GM21360 (cell line): ENCODE data around the gene ZFHX3.
A peak's percentile ranks its signal among the peaks of the same experiment; 100 is the strongest.

Source experiments
- ATAC-seq: cut with Tn5 transposase; IDR thresholded peaks from one replicate; pipeline ENCODE4 v1.9.1; 2021; ENCODE audit warnings: mild to moderate bottlenecking, moderate library complexity; ENCODE audit not compliant: unreplicated experiment

ZFHX3 gene

GRCh38 chr16:72811876-72812275, 236.1 kb downstream of the ZFHX3 start:
- ATAC-seq, result no peak

GRCh38 chr16:72811188-72811720, 236.7 kb downstream of the ZFHX3 start:
- ATAC-seq, result no peak

- no peak for ATAC-seq
Measured at GRCh38 chr16:72810480-72810879, 237.4 kb downstream of the ZFHX3 start.

DNA sequence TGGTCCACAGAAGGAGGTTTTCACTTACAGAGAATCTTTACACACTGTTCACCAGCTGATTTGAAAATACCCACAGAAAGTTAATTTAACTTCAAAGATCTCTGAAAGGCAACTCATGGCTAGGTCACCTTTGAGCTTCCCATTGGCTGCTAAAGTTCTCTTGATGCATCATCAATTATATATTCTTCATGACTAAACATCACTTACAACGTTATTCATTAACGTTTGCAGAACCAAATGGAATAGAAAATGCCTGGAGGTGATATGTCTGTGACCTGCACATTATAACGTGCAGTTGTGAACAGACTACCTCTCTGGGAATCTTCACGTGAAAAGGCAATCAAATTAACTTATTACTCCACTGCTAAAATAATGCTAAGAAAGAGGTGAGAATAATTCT, 238.5 kb downstream of the ZFHX3 start:
- no peak for ATAC-seq

- no peak for ATAC-seq
Measured at GRCh38 chr16:72808754-72809153, 239.2 kb downstream of the ZFHX3 start.

GRCh38 chr16:72807245-72807644, 240.7 kb downstream of the ZFHX3 start:
- no peak for ATAC-seq

DNA sequence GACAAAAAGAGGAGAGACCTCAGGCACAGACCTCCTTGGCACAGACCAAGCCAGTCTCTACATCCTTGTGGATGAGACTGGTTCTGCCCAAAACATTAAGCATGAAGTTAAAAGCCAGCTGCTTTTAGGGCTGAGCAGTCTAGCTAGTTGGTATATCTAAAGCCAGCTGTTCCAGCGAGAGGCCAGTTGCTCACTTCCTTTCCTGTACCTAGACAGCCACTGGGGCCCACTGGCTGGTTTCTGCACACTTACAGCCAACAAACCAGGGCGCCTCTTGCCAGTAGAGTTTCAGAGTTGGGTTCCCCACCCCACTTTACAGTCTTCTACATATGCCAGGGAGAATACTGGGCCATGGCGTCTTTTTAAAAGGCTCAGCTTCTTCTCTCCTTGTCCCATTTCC, 242.4 kb downstream of the ZFHX3 start:
- no peak for ATAC-seq

DNA sequence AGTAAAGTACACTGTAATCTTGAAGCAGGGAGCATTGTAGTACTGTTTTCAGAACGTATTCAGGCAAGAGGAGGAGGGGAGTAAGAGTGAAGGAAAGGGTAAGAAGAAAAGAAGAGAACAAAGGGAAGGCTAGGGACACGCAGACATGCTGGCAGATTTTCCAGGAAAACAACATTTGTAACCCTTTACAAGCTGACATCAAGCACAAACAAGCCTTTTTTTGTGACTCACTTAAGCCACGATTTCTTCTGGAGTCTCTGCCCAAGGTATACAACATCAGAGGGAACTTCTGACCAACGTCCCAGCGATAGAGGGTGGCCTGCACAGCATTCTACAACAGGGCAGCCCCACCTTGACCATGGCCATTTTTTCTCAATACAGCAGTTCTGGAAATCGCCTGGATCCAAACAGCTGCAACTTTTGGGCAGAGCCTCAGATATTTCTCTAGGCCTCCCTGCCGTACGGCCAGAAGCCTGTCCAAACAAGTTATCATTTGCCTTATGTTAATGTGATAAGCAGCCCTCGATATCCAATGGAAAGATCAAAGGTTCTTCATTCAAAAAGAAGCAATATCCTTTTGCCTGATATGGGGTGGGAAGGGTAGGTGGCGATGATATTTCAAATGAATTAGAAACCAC, 247.3 kb downstream of the ZFHX3 start:
- ATAC-seq, result no peak

- no peak for ATAC-seq
Measured at GRCh38 chr16:72798264-72798663, 249.7 kb downstream of the ZFHX3 start.

DNA sequence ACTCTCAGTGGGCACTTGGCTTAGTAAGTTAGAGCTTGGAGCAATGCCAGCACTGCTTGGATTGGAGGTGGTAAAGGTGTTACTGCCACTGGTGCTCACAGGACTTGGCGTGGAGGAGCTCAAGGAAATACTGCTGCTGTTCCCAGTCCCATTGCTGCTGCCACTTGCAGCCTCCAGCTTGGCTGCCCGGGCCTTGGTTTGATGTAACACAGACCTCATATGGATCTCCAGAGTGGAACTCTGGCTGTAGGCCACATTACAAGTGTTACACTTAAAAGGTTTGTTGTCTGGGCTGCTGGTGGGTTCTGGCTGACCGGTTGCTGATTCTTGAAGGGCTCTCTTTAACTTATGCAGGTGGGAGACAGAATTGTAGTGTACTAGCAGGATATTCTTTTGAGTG, 250.3 kb downstream of the ZFHX3 start:
- no peak for ATAC-seq

DNA sequence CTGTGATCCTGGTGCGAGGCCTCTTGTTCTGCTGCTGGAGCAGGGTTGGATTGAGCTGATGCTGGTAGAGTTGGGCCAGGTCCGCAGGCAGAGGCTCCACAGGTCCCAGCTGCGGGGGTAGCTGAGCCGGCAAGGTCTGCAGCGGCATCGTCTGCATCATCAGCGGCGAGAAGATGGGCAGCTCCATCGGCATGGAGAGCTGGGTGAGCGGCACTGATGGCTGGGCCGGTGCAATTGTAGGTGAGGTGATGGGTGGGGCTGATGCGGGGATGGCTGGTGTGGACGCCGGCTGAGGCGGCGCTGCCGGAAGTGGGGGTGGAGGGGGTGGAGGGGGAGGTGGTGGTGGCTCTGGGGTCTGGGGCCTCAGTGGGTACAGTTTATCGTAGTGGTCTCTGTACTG, 251.7 kb downstream of the ZFHX3 start:
- ATAC-seq, result no peak

DNA sequence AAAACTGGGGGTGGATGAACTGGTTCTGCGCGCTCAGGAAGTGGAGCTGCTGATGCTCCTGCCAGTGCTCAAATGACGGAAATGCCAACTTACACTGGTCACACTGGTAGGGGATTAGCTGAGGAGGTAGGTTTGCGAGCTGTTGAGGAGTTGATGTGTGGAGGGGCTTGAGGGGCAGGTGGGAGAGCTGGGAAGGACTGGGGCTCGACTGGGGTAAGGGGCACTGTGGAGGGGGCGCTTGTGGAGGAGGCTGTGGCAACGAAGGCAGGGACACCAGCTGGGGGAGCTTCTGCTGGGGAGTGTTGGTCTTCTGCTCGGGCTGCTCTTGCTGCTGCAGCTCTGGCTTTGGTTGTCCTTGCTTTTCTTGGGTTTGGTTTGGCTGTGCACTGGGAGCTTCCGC, 252.9 kb downstream of the ZFHX3 start:
- ATAC-seq, result no peak

DNA sequence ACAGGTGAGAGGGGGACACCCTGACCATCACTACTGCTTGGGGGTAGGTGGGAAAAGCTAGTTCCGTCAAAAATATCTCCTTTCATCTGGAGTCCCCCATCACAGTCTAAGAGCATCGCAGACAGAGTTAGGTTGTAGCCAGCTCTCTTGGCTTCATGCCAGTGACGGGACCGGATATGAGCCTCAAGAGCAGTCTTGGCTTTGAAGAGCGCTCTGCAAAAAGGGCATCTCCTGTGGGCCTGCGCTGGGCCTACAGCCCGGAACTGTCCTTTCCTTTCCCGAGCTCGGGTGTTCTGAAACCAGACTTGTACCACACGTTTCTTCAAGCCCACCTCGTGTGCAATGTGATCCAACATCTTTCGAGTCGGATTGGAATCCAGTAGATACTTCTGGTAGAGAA, 253.6 kb downstream of the ZFHX3 start:
- ATAC-seq, result no peak

DNA sequence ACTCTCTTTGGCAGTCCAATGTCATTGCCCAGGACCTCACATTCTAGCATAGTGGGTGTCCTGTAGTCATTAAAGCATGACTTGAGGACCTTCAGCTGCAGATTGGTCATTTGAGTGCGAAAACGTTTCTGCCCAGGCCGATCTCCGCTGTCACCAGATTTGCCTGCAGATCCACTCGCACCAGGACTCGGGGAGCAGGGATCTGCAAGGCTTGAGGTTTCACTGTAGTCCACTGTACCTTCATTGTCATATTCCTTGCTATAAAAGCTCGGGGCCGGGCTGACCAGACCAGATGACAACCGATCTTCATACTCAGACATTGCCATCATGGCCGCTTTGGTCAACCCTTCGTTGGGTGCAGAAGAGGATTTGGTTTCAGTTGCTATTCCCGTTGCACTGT, 254.2 kb downstream of the ZFHX3 start:
- ATAC-seq, result no peak

DNA sequence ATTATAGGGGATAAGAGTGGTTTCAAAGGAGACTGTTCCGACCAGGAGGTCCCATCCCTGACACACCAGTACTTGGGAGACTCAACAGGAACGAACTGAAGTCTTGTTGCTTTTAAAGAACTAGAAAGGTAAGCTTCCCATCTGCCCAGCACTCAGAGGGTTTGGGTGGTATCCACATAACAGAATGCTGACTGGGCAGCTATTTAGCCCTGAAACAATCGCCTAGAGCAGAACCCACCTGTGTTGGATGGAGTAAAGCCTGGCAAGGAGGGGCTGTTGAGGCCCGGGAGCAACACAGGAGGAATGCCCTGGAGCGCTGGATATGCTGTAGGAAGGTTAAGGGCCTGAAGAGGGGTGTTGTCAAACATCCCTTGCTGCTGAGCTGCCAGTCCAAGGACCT, 254.9 kb downstream of the ZFHX3 start:
- no peak for ATAC-seq

GRCh38 chr16:72791786-72792185, 256.1 kb downstream of the ZFHX3 start:
- no peak for ATAC-seq

DNA sequence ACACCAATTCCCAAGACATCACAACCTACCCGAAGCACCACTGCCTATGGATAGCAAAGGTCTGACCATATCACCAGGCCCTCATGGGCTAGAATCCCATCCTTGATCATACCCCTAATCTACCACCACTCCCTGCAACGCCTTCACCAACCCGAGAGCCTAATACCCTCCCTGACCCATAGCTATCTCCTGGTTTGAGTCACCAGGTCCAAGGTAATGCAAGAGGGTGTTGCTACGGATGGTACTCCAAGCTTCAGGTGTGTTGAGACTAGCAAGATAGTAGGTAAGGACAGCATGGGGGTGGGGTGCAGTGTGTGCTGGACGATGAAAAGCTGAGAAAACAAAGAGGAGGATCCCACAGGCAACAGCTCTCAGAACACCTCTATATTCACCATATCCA, 258.0 kb downstream of the ZFHX3 start:
- ATAC-seq, result no peak

GRCh38 chr16:72789465-72789864, 258.5 kb downstream of the ZFHX3 start:
- ATAC-seq, result no peak

- ATAC-seq, result no peak
Measured at GRCh38 chr16:72788269-72788809, 259.6 kb downstream of the ZFHX3 start.

- peak; percentile 84 for ATAC-seq
Measured at GRCh38 chr16:72787514-72788268, 260.2 kb downstream of the ZFHX3 start.

- no peak for ATAC-seq
Measured at GRCh38 chr16:72787130-72787513, 260.8 kb downstream of the ZFHX3 start.

GRCh38 chr16:72786606-72787005, 261.3 kb downstream of the ZFHX3 start:
- ATAC-seq, result no peak
